Panc1 (cell line): Measurements from ENCODE around the gene NTN4. TPM values are rescaled to one million over a fixed set of nuclear protein-coding genes. Genes with fewer than 3 reads are reported as not detected.

ENCODE experiments used
- ATAC-seq: fragments of 200-7000 bp; cut with Tn5 transposase; 2 replicates; pipeline ENCODE4 v1.9.1; 2020; ENCODE audit warnings: mild to moderate bottlenecking, moderate library complexity
- BruUV-seq: library from RNA; stranded (reverse); fragments of 400-500 nt; replicated peaks from 2 replicates; lab custom pipeline; 2021; lab: Mats Ljungman, UMichigan
- CTCF ChIA-PET: fragments of 300-600 bp; sonication (Branson Sonifier 250); formaldehyde crosslinking; loops from one replicate; lab custom pipeline; 2022; ENCODE audit warnings: antibody characterized with exemption; lab: Charles Lee
- POLR2A ChIA-PET: fragments of 300-600 bp; sonication (Branson Sonifier 250); formaldehyde crosslinking; loops from one replicate; lab custom pipeline; 2022; ENCODE audit warnings: antibody characterized with exemption; lab: Charles Lee
- DNase-seq: peaks from one replicate; pipeline ENCODE4 v3.0.0-alpha.2; 2010; ENCODE audit warnings: low read depth, low spot score
- H3K27ac ChIP-seq: 2 replicates; pipeline ENCODE4 v1.5.1; 2011; ENCODE audit warnings: mild to moderate bottlenecking, low read length, inconsistent platforms
- H3K27me3 ChIP-seq: fragments of 200-500 bp; sonication (Bioruptor generic); 2 replicates; pipeline ENCODE4 v1.6.0; 2014; ENCODE audit warnings: low read length, inconsistent platforms; ENCODE audit not compliant: control insufficient read depth, insufficient read depth
- H3K36me3 ChIP-seq: fragments of 200-500 bp; sonication (Bioruptor generic); 2 replicates; pipeline ENCODE4 v1.5.1; 2014; ENCODE audit warnings: inconsistent platforms, mild to moderate bottlenecking, low read length, moderate library complexity; ENCODE audit not compliant: control insufficient read depth, insufficient read depth
- H3K4me1 ChIP-seq: 2 replicates; pipeline ENCODE4 v1.5.1; 2011; ENCODE audit warnings: inconsistent platforms, mild to moderate bottlenecking, low read length, moderate library complexity; ENCODE audit not compliant: control insufficient read depth, insufficient read depth
- H3K4me3 ChIP-seq, 2 experiments: 2 replicates each; pipeline ENCODE4 v1.5.1; 2011 to 2012; ENCODE audit warnings: low read depth in 2 of 2, low read length in 2 of 2, mild to moderate bottlenecking in 2 of 2, inconsistent platforms in 1 of 2, moderate library complexity in 1 of 2
- H3K9me3 ChIP-seq: fragments of 200-500 bp; sonication (Bioruptor generic); 2 replicates; pipeline ENCODE4 v1.5.1; 2014; ENCODE audit warnings: low read depth, mild to moderate bottlenecking, inconsistent platforms, low read length, moderate library complexity; ENCODE audit not compliant: control insufficient read depth, insufficient read depth
- CTCF ChIP-seq: fragments of 450-650 bp; IDR thresholded peaks from 2 replicates; pipeline ENCODE4 v1.5.1; 2017; ENCODE audit warnings: mild to moderate bottlenecking
- POLR2AphosphoS5 ChIP-seq: IDR thresholded peaks from 2 replicates; pipeline ENCODE4 v1.6.1; 2012; ENCODE audit warnings: mild to moderate bottlenecking, low read depth, low read length, moderate library complexity
- REST ChIP-seq, 2 experiments: IDR thresholded peaks; 2 replicates each; pipeline ENCODE4 v1.6.1; 2011 to 2012; ENCODE audit warnings: low read depth in 2 of 2, control low read depth in 1 of 2, low read length in 1 of 2, mild to moderate bottlenecking in 1 of 2, moderate library complexity in 1 of 2; ENCODE audit not compliant: insufficient read depth in 1 of 2
- SIN3A ChIP-seq: IDR thresholded peaks from 2 replicates; pipeline ENCODE4 v1.6.1; 2012; ENCODE audit warnings: low read depth, mild to moderate bottlenecking, low read length, moderate library complexity, borderline replicate concordance; ENCODE audit not compliant: insufficient read depth
- TCF7L2 ChIP-seq: IDR thresholded peaks from 2 replicates; pipeline ENCODE4 v1.6.1; 2011; ENCODE audit warnings: mild to moderate bottlenecking, low read depth, low read length, inconsistent platforms
- in situ Hi-C: cut with HindIII; loops from 2 replicates; pipeline ENCODE4 v1.10.0; 2016; ENCODE audit warnings: low sequenced_read_pairs, low pct_unique_long_range_greater_than_20kb
- intact Hi-C: fragments of 100-400 bp; cut with micrococcal nuclease; formaldehyde crosslinking; loops from one replicate; pipeline ENCODE4 v1.10.0; 2022; ENCODE audit not compliant: unreplicated experiment
- total RNA-seq: library from RNA; stranded (reverse); gene quantifications from one replicate; pipeline ENCODE4 v1.2.1, GENCODE V29; 2021; ENCODE audit not compliant: unreplicated experiment

The NTN4 gene
- total RNA-seq, 1 experiment from 2014 or later, result 17.1 TPM

GRCh38 chr12:95630496-95630895 lies 160.1 kb downstream of the NTN4 start:
- TF ChIP-seq SIN3A (no peak), POLR2AphosphoS5 (no peak), REST (IDR thresholded peaks at IDR 0.05; ENCODE audit: insufficient read depth in 1 of 2, low read depth in 2 of 2, low read length in 1 of 2) (no peak), CTCF (no peak), TCF7L2 (no peak)
- DNase-seq (no peak), ATAC-seq (no peak)
- Histone ChIP-seq H3K27me3 (no peaks in the 10 kb centered on the region), H3K4me3 (no peak overlapping the region), H3K36me3 (no peaks in the 10 kb centered on the region), H3K27ac (no peak overlapping the region), H3K9me3 (no peaks in the 10 kb centered on the region), H3K4me1 (no peaks in the 10 kb centered on the region)
- in situ Hi-C loops, result no loop called here
- ChIA-PET POLR2A (no interaction called here), CTCF (no interaction called here)
- BruUV-seq, result no TSS peak
- intact Hi-C loops, result no loop called here

DNA sequence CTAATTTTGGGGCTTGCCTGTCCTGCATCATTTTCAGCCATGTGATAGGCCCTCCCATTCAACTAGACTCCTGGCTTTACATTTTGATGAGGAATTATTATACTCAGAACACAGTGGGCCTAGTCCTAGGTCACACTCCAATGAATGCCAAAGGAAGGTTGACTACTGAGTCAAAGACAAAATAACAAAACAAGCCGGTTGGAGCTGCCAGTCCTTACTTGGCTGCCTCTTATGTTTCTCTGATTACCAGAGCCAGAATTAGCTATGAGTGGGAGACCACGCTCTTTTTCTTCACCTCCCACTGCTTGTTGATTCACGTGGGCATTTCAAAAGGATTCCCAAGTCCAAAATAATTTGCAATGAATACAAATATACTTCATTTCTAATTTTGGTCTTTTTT lies 161.2 kb downstream of the NTN4 start:
- H3K4me1 ChIP-seq, result 0 out of 2 replicates have a peak, but pooled peaks cover 4% of the 10 kb centered on the region
- CTCF ChIA-PET, result no interaction called here
- no peak overlapping the region; the same call in 1 of the 2 replicates for H3K27ac ChIP-seq
- DNase-seq (no peak), ATAC-seq (no peak)
- no peaks in the 10 kb centered on the region for H3K9me3 ChIP-seq
- H3K36me3 ChIP-seq, result no peaks in the 10 kb centered on the region
- POLR2A ChIA-PET, result no interaction called here
- no TSS peak for BruUV-seq
- no peaks in the 10 kb centered on the region for H3K27me3 ChIP-seq
- in situ Hi-C loops (no loop called here), intact Hi-C loops (no loop called here)
- H3K4me3 ChIP-seq, result no peak overlapping the region
- TF ChIP-seq CTCF, result no peak
- TF ChIP-seq POLR2AphosphoS5, result no peak
- no peak for TF ChIP-seq REST (IDR thresholded peaks at IDR 0.05; ENCODE audit: insufficient read depth in 1 of 2, low read depth in 2 of 2, low read length in 1 of 2)
- no peak for TF ChIP-seq TCF7L2
- TF ChIP-seq SIN3A, result no peak
